T-helper 2 cell treated with Interferon-gamma antibody and Interleukin-4, amounts not matched to agents 5 μg/mL and 100 μg/mL, for 36 hours (primary cell): ENCODE measurements around the gene MAML2.
"Not testable (repeated sequence)": the region's sequence is repeated elsewhere in the genome, so short reads cannot be mapped to it uniquely, and the experiment has no call there.

ENCODE experiments used
- DNase-seq: peaks from one replicate; pipeline ENCODE4 v3.0.0; 2021; ENCODE audit warnings: low spot score
- H3K27ac Mint-ChIP-seq: one replicate; pipeline ENCODE4 v1.8.0; 2021; ENCODE audit warnings: mild to moderate bottlenecking, mixed read lengths
- H3K27me3 Mint-ChIP-seq: one replicate; pipeline ENCODE4 v1.8.0; 2021; ENCODE audit warnings: low read depth, mixed read lengths
- H3K36me3 Mint-ChIP-seq: one replicate; pipeline ENCODE4 v1.8.0; 2021; ENCODE audit warnings: low read depth, mixed read lengths
- H3K4me1 Mint-ChIP-seq: one replicate; pipeline ENCODE4 v1.8.0; 2021; ENCODE audit warnings: low read depth, mixed read lengths
- H3K4me3 Mint-ChIP-seq: one replicate; pipeline ENCODE4 v1.8.0; 2022; ENCODE audit warnings: mild to moderate bottlenecking, moderate library complexity, mixed read lengths
- H3K9me3 Mint-ChIP-seq: one replicate; pipeline ENCODE4 v1.8.0; 2021; ENCODE audit warnings: mixed read lengths

Gene MAML2

DNA sequence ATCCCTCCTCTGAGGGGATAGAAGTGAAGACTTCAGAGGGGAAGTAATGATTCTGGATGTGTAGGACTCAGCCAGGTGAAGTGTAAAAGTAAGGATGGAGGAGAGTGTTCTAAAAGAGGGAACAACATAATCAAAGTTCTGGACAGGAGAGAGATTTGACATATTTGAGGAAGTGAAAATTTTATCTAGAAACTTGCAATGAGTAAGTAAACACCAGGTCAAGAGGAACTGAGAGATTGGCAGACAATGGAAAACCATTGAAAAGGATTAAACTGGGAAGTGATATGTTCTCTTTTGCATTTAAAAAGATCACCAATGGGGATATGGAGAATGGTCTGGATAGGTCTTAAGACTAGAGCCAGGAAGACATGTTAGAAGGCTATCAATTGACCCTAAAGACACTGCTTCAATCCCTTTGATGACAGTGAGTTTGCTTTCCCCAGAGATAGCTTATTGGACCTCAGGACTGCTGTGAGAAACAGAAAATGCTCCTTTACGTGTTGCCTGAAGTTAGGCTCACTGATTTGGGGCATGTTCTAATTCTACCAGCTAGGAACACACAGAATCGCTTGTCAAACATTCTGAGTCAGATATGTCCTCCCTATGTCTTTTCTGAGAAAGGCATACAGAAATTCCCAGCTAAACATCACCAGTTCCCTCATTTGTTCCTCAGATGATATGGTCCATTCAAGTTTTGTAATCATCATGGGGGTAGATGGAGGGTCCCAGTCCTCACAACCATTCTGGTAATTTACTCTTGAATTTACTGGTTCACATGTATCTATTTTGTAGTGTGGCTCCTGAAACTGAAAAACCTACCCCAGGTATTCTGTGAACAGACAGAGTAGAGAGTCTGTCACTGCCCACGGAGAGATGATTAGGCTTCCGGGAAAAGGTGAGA, 144.9 kb downstream of the MAML2 start:
- Mint-ChIP-seq H3K27ac (peak overlapping the region; percentile 11), H3K36me3 (peaks cover 31% of the 10 kb centered on the region), H3K4me1 (peaks cover 56% of the 10 kb centered on the region), H3K9me3 (peaks cover 6% of the 10 kb centered on the region), H3K4me3 (no peak overlapping the region), H3K27me3 (no peaks in the 10 kb centered on the region)
- DNase-seq, result no peak

DNA sequence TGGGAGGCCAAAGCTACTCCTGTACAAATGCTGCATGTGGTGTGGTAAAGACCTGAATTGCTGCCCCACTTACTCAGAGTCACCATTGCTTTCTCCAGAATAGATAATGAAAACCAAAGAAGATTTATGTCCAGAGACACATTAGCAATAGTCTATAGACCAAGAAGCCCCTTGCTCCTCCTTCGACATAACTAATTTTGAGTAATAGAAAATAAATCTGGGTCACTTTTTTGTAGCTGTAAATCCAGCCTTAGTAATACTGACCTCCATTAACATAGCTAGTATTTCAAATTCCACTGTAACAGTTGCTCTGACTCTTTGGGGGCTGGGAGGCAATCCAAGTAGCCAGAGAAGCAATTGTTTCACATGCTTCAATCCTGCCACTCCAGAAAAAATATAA, 145.9 kb downstream of the MAML2 start:
- Mint-ChIP-seq H3K4me1 (peaks cover 62% of the 10 kb centered on the region), H3K27ac (peak overlapping the region; percentile 11), H3K36me3 (peaks cover 31% of the 10 kb centered on the region), H3K9me3 (peaks cover 6% of the 10 kb centered on the region), H3K27me3 (no peaks in the 10 kb centered on the region), H3K4me3 (no peak overlapping the region)
- no peak for DNase-seq

DNA sequence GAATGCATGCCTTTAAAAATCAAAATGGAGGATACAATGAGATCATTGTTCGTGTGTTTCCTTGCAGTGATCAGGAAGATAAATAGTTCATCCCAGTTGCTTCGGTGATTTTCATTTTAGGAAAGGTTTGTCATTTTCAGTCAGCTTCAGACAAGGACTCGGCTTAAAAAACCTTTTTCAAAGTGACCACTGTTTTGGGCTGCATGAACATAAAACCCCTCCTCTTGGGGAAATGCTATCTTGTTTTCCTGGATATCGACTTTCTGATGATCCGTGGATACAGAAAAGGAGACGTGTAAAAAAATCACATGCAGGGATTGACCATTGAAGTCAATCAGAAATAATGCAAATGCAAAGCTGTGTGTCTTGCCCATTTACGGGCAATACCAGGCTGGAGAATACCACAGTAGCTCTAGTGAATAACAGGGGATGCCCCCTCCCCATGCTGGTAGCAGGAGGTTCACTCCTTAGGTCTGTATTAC, 146.8 kb downstream of the MAML2 start:
- Mint-ChIP-seq H3K36me3 (peaks cover 35% of the 10 kb centered on the region), H3K4me3 (no peak overlapping the region), H3K9me3 (peaks cover 6% of the 10 kb centered on the region), H3K27ac (no peak overlapping the region), H3K4me1 (peaks cover 66% of the 10 kb centered on the region), H3K27me3 (no peaks in the 10 kb centered on the region)
- no peak for DNase-seq

DNA sequence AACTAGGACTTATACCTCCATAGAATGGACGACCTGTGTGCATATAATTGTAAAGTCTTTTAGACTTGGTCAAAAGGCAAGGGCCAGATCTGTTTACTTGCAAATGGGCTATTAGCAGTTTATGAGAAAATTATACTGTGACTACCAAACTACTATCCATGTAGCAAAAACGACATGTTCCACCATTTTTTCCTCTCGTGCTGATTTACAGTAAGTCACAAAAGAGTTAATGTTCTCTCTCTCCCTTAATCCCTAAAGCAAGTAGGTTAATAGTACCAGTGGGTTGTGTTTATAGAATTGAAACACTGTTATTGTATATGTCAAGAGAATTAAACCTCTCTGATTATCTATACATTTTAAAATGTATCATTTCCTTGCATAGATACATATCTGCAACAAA, 147.3 kb downstream of the MAML2 start:
- no peaks in the 10 kb centered on the region for H3K27me3 Mint-ChIP-seq
- peaks cover 6% of the 10 kb centered on the region for H3K9me3 Mint-ChIP-seq
- H3K4me3 Mint-ChIP-seq, result no peak overlapping the region
- H3K27ac Mint-ChIP-seq, result no peak overlapping the region
- DNase-seq, result no peak
- H3K36me3 Mint-ChIP-seq, result peaks cover 34% of the 10 kb centered on the region
- peaks cover 69% of the 10 kb centered on the region for H3K4me1 Mint-ChIP-seq

DNA sequence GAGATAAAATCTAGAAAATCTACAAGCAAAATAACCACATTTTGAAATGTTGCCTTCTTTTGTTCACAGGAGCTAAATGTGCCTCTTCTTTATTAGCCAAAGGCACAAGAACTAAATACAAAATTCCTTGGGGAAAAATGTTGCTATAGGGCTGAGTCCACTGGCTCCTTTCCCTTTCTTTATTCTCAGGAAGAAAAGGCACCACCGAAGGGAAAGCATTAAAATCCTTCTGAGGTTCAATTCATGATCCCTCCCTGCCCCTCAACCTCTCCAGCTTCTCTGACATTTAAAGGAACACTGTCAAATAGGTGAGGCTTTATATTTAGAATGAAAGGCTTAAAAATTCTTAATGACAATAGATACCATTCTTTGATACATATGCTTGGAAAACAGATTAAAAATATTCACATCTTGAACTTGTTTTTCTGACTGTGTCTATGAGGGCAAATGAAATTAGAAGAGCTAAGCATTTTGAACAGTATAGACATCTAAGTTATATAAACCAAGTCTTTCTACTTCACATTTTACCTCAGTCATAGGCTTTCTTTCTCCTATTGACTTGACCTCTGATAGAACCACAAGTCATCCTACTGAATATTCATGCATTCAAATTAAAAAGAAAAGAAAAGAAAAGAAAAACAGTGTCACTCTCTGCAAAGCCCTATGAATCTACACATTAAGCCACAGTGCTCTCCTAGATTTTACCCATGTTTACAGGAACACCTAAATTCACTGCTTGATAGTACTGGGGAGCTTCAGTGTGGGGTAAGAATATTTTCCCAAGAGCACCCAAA, 148.2 kb downstream of the MAML2 start:
- DNase-seq, result no peak
- Mint-ChIP-seq H3K36me3 (peaks cover 31% of the 10 kb centered on the region), H3K9me3 (peaks cover 6% of the 10 kb centered on the region), H3K27me3 (no peaks in the 10 kb centered on the region), H3K4me1 (peaks cover 73% of the 10 kb centered on the region), H3K4me3 (peak overlapping the region; percentile 65), H3K27ac (peak overlapping the region; percentile 76)

DNA sequence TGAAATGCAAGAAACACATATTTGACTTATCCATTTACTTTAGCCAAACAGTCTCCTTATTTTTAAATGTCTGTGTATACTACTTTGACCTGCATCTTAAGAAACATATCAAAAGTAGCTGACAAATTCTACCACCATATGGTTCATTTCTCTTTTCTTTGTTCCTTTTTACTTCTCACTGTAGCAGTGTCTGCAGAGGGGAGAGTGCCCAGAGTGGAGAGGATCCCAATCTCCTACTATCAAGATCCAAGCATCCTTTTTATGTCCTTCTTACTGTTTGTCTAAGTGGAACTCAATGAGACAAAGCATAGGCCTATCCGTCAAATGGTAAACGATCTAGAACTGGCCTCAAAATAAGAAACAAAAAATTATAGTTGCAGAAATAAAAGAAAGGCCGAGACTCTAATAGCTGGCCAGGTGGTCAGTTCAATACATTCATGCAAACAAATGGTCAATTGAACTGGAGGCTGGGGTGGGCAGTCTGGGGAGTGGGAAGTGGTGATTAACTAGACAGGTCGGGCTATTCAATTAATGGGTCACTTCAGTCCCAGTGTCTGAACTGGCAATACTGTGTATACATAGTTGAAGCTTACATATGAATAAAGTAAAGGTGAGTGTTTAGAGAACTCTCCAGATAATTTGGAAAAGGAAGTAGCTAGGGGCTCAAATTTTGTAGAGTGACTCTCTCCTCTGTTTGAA, 149.1 kb downstream of the MAML2 start:
- Mint-ChIP-seq H3K9me3 (peaks cover 6% of the 10 kb centered on the region), H3K4me3 (peak overlapping the region; percentile 65), H3K27me3 (no peaks in the 10 kb centered on the region), H3K4me1 (peaks cover 75% of the 10 kb centered on the region), H3K27ac (peak overlapping the region; percentile 76), H3K36me3 (peaks cover 24% of the 10 kb centered on the region)
- no peak for DNase-seq

DNA sequence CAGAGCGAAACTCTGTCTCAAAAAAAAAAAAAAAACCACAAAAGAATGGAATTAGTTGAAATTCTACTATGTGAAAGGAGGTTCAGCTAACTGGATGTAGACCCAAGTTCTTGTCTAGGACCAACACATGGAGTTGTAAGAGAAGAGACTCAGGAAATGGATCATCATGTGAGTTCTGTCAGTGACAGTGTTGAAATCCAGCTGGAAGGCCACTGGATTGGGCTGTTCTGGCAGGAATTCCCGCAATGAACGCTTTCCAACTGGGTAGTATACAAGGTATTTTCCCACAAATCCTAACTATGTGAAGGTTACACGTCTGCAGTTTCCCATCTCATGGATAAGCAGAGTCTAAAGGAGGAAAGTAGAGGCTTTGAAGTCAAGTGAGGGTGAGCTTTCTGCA, 151.2 kb downstream of the MAML2 start:
- Mint-ChIP-seq H3K9me3 (no peaks in the 10 kb centered on the region), H3K4me1 (peaks cover 78% of the 10 kb centered on the region), H3K27ac (no peak overlapping the region), H3K27me3 (no peaks in the 10 kb centered on the region), H3K4me3 (no peak overlapping the region), H3K36me3 (peaks cover 20% of the 10 kb centered on the region)
- no peak for DNase-seq

DNA sequence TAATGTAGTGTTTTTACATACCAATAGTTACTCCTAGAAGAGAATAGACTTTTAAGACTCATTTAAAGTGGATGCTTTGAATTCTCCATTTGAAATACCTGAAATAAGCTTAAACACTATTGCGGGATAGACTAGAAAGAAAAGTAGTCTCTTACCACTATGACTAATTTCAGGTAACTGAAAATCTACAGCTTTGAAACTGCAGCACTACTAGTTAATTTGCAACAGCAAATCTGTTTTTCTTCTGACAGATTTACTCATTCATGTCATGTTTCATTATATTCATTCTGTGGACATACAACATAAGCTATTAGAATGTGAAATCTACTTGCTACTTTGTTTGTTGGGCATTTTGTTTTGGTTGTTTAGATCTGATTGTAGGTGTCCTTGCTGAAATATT, 153.6 kb downstream of the MAML2 start:
- H3K4me3 Mint-ChIP-seq, result peak overlapping the region; percentile 47
- H3K27ac Mint-ChIP-seq, result peak overlapping the region; percentile 56
- peaks cover 59% of the 10 kb centered on the region for H3K4me1 Mint-ChIP-seq
- H3K27me3 Mint-ChIP-seq, result no peaks in the 10 kb centered on the region
- H3K36me3 Mint-ChIP-seq, result peaks cover 20% of the 10 kb centered on the region
- no peaks in the 10 kb centered on the region for H3K9me3 Mint-ChIP-seq
- DNase-seq, result no peak

DNA sequence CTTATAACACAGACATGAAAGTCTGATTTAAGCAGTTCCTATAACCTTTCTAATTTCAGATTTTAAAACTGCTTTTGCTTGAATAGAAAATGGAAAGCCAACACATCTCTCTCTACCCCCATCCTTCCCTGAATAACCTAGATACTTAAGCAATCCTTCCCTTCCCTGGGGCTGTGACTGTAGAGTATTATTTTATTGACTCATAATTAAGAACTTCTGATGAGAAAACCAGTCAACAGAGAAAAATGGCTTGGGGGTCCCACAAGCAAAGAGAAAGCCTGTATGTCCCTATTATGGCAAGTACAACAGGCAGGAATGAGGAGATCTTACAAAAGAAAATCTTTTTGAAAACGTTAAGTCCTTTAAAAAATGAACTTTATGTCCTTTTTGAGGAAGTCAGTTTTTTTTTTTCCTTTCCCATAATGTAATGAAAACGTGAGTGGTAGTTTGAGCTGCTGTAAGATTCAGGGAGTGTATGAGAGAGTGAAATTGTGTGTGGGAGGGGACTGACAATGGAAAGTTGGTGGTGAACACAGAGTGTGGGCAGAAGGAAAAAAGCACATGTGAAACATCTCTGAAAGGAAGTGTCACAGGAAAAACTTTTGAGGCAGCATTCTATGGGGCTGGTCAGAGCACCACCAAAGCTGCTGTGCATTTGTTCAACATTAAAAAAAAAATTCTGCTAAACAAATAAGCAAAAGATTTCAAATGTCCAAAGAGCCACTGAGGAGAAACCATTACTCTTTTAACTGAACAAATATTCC, 154.6 kb downstream of the MAML2 start:
- Mint-ChIP-seq H3K4me3 (peak overlapping the region; percentile 47), H3K9me3 (no peaks in the 10 kb centered on the region), H3K4me1 (peaks cover 52% of the 10 kb centered on the region), H3K27ac (peak overlapping the region; percentile 43), H3K36me3 (peaks cover 16% of the 10 kb centered on the region), H3K27me3 (no peaks in the 10 kb centered on the region)
- DNase-seq, result peak; percentile 71

DNA sequence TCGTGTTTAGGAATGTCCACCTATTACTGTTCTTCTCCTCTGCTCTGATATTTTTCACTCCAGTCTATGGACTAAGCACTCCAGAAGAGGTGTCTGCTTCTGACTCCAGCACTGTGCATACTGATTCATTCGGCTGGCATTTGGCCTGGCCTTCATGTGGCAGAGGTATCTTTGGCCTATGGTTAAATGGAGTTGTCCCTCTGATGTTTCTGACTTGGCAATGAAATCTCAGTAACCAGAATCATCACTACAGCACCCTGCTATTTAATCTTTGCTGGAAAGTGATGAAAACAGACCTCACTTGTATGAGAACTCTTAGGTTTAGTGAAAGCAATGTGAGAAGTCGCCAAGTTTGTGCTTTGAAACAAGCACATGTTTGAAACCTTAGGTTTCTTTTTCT, 155.2 kb downstream of the MAML2 start:
- peak; percentile 20 for DNase-seq
- no peaks in the 10 kb centered on the region for H3K9me3 Mint-ChIP-seq
- no peaks in the 10 kb centered on the region for H3K27me3 Mint-ChIP-seq
- H3K27ac Mint-ChIP-seq, result peak overlapping the region; percentile 43
- peaks cover 16% of the 10 kb centered on the region for H3K36me3 Mint-ChIP-seq
- H3K4me1 Mint-ChIP-seq, result peaks cover 46% of the 10 kb centered on the region
- peak overlapping the region; percentile 47 for H3K4me3 Mint-ChIP-seq

DNA sequence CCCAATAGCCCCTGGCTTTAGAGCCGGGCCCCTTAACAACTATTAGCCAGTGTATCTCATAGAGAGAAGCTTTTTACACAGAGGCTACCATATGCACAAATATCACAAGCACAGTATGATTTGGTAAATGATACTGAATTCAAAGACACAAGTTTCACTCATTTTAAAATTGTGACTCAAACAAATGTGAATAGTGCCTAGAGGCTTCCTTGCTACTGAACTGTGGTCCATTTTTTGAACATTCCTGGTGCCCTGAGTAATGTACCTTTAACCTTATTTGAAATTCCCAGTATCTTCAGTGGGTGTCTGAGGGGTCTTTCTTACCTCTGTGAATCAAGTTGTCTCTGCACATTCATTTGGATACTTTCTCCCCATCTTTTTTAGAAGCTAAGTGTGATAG, 156.2 kb downstream of the MAML2 start:
- peaks cover 39% of the 10 kb centered on the region for H3K4me1 Mint-ChIP-seq
- H3K27ac Mint-ChIP-seq, result no peak overlapping the region
- no peak for DNase-seq

DNA sequence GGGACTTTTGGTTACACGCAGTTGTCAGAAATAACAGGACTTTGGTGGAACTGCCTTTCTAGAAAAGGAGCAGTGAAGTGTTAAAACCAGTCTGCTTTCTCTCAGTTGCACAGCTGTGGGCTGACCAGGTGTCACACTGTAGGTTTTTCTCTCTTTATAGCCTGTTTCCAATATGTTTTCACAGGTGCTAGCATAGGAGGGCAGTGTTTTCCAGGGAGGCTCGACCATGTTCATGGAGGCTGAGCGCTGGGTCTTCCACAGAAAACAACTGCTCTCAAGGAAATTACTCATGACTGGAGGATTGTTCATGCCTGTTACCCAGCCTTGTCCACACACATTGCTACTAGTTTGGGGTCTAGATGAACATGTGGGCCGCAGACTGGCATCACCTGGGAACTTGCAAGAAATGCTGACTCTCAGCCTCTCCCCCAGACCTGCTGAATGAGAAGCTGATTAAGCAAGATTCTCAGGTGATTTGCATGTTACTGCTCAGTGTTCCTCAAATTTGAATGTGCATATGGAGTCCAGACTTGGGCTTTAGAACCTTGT, 157.7 kb downstream of the MAML2 start:
- Mint-ChIP-seq H3K36me3 (peaks cover 5% of the 10 kb centered on the region), H3K4me3 (no peak overlapping the region), H3K27me3 (no peaks in the 10 kb centered on the region), H3K9me3 (no peaks in the 10 kb centered on the region), H3K27ac (no peak overlapping the region), H3K4me1 (peaks cover 32% of the 10 kb centered on the region)
- no peak for DNase-seq

More for the DNA sequence above, 156.2 kb downstream of the MAML2 start:
- no peaks in the 10 kb centered on the region for H3K9me3 Mint-ChIP-seq
- H3K36me3 Mint-ChIP-seq, result peaks cover 14% of the 10 kb centered on the region
- H3K4me3 Mint-ChIP-seq, result no peak overlapping the region
- no peaks in the 10 kb centered on the region for H3K27me3 Mint-ChIP-seq

DNA sequence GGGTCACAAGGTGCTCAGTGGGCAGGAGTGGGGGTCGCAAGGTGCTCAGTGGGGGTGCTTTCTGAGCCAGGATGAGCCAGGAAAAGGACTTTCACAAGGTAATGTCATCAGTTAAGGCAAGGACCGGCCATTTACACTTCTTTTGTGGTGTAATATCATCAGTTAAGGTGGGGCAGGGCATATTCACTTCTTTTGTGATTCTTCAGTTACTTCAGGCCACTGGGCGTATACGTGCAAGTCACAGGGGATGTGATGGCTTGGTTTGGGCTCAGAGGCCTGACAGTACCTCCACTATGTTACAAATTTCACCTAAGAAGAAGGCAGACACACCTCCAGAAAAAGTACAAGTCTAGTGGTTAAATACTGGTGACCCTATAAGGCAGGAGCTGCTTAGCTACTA, 162.1 kb downstream of the MAML2 start:
- peaks cover 12% of the 10 kb centered on the region for H3K4me1 Mint-ChIP-seq
- H3K9me3 Mint-ChIP-seq, H3K27ac Mint-ChIP-seq, DNase-seq, H3K27me3 Mint-ChIP-seq, H3K36me3 Mint-ChIP-seq, H3K4me3 Mint-ChIP-seq: not testable (repeated sequence)
